Head of caudate nucleus (tissue), 42 donors: Measurements from ENCODE around the gene MAN1B1.

Source experiments
- DNase-seq, 42 donors: peaks; one replicate each; pipeline versions ENCODE4 v3.0.0 to v3.0.0-alpha.2; 2020 to 2021; ENCODE audit warnings: mixed read lengths in 7 of 42
- intact Hi-C: fragments of 100-400 bp; cut with DNase I; formaldehyde crosslinking; loops from one replicate; pipeline ENCODE4 v1.15.0; 2022

Gene MAN1B1

DNA sequence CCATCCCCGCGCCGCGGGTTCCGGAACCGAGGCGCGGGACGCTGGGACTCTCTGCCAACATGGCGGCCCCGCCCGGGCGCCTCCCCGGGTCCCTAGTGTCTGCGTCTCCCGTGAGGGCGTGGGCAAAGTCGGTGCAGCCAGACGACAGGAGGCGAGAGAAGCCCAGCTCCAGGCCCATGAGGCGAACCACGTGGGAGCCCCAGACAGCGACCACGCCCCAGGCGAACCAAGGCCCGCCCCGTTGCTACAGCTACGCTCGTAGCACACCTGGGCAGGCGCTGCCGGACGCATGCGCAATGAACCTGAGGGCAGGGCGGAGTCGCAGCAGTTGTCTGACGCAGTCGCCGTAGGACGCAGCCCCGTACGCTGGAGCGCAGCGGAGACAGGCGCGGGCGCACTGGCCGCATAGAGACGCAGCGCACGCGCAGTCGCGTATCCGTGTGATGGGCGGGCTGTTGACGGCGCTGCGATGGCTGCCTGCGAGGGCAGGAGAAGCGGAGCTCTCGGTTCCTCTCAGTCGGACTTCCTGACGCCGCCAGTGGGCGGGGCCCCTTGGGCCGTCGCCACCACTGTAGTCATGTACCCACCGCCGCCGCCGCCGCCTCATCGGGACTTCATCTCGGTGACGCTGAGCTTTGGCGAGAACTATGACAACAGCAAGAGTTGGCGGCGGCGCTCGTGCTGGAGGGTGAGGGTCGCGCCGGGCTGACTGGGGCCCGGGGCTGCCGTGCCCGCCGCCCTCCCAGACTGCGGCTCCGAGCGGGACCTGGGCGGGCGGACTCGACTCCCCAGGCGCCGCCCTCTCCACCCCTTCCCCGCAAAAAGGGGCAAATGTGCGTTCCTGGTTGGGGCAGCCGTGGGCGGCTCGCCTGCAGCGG is at the start of gene MAN1B1:
Gene MAN1B1, plus strand, starts transcription at position 455 of the 878 bp plus-strand sequence. Its CDS starts 15 bp downstream, at position 470.
- peak; percentile 93 to 99 (median 97) for DNase-seq
- intact Hi-C loops, result no loop called here

DNA sequence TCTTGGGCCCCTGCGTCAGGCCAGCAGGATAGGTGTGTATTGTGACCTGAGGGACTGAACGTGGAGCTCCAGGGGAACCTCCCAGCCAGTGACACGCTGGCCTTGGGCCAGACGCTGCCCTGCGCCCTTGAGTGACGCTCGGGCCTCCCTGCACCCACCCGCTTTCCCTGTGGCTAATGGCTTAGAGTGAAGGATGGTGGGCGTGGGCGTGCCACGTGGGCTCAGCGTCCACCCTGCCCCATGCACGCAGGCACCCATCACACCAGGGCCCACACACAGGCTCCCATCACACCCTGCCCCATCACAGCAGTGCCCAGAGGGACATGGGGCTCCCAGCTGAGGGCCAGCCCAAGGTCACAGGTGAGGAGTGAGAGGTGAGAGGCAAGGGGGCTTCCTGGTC is 49.8 kb upstream of the MAN1B1 start:
- DNase-seq, result no peak
- intact Hi-C loops, result loop anchor here (5.0 kb wide), 2 partner anchors 85 to 250 kb away; partner anchors contain the start of gene LCN12

DNA sequence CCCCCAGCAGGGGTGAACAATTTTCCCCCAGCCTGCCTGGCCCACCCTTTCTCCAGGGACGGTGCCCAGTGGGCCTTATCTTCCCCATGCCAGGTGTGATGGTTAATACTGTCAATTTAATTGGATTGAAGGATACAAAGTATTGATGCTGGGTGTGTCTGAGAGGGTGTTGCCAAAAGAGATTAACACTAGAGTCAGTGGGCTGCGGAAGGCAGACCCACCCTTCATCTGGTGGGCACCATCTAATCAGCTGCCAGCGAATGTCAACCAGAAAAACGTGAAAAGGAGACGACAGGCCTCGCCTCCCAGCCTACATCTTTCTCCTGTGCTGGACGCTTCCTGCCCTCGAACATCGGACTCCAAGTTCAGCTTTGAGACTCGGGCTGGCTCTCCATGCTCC is 49.3 kb upstream of the MAN1B1 start:
- DNase-seq, result no peak
- intact Hi-C loops, result loop anchor here (5.0 kb wide), 2 partner anchors 85 to 250 kb away; partner anchors contain the start of gene LCN12

DNA sequence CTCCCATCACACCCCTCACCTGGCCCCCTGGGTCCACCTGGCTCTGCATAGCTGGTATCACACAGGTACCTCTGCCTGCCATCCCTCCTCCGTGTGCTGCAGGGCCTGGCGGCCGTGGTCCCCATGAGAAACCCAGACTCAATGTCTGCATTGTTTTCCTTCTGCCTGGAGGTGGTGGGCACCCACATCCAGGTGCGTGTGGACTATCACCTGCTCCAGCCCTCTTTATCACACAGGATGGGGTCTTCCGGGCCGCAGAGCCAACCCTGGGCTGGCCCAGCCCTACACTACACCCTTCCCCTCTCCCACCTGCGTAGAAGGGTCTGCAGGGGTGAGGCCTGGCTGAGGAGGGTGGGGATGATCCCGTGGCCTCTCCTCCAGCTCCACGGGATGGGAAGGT is 47.9 kb upstream of the MAN1B1 start:
- intact Hi-C loops, result loop anchor here (5.0 kb wide), 2 partner anchors 87 to 252 kb away; partner anchors contain the start of gene LCN12
- DNase-seq, result no peak

DNA sequence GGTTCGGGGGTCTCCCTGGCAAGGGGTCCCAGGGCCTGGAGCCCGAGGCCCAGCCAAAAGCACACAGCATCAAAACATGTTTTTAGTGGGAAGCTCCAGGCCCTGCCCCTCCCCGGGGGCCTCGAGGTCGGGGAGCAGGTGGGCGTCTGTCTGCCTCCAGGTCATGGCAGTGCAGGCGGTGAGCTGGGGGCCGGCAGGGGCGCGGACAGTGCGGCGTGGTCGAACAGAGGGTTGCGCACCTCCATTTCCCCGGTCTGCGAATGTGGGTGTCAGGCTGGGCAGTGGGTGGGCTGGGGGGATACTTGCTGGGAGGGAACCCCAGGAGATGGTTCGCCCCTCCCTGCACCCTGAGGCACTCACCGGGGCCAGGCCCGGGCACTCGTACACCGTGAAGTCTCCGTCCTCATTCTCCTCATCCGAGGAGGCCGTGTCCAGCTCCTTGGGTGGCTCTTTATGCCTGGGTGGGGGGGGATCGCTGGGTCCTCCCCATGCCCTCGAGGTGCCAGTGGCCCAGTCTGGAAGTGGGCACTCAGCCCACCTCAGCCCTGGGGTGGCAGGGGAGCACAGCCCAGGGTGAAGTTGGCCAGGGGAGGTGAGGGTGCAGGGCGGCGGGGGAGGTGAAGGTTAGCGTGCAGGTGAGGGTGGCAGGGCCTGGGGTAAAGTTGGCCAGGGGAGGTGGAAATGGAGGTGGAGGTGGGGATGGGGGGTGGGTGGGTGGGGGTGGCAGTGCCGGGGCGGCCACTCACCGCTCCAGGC is 47.0 kb upstream of the MAN1B1 start:
- no peak for DNase-seq
- intact Hi-C loops, result loop anchor here (5.0 kb wide), 2 partner anchors 87 to 252 kb away; partner anchors contain the start of gene LCN12

DNA sequence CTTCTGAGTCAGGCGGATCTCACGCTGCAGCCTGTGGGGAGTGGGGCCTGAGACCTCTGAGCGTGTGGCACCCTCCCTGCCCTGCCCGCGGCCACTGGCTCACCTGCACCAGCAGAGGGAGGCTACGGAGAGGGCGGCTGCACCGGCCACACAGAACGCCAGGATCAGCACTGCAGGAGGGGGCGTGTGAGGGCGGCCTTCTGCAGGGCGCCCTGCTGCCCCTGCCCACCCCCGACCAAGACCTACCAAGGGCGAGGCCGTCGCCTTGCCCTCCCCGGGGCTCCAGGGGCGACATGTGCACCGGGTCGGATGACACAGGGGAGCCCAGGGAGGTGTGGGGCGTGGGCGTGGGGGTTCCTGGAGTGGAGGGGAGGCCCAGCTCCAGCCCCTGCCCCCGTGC is 46.2 kb upstream of the MAN1B1 start:
- DNase-seq, result no peak
- intact Hi-C loops, result no loop called here

DNA sequence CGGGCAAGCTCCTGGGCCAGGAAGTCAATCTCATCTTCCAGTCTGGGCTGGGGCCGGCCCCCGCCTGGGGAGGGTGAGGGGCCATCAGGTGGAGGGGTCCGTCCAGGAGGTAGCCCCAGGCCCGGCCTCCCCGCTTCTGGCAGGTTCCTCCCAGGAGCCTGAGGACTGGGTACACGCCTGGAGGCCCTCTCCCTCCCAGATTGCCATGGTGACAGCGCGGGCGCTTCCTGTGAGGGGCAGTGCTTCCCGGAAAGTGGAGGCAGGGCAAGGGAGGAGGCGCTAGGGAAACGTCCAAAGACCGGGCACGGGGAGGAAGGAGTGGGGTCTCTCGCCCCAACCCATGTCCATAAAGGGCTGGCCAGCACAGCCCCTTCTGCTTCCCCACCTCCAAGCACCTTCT is 45.7 kb upstream of the MAN1B1 start:
- intact Hi-C loops, result no loop called here
- no peak for DNase-seq

DNA sequence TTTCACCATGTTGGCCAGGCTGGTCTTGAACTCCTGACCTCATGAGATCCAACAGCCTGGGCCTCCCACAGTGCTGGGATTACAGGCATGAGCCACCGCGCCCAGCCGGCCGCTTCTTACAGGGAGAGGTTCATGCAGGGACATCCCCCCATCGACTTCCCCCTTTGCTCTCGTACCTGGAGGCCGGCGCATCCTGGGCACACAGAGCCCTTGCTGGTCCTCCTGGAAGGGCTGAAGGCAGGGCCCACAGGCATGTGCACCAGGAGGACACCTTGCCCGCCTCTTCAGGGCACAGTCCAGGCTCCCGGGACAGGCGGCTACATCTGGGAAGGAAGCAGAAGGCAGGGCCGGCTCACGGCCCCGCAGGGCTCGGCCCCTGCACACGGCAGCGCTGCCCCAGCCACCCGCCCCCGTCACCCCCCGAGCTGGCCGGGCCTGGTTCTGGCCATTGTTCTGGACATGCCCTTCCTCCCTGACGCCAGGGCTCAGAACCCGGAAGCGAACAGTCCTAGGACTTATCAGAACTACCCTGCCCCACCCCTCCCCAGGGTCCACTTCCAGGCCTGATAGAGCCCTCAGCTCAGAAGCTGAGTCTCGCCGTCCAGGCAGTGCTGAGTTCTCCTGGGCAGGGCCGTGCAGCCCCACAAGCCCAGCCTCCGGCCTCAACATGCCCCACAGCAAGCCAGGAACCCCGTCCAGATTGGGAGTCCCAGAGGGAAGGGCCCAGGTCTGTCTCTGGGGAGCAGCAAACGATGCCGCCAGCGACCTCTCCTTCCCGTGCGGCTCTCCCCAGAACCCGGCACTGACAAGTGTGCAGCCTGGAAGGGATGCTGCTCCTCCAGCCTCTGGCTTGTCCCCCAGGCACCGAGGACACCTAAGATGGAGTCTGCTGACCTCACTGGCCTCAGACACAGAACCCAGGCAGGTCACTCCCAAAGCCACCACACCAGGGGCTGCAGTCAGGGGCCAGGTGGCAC is 43.7 kb upstream of the MAN1B1 start:
- no peak for DNase-seq

DNA sequence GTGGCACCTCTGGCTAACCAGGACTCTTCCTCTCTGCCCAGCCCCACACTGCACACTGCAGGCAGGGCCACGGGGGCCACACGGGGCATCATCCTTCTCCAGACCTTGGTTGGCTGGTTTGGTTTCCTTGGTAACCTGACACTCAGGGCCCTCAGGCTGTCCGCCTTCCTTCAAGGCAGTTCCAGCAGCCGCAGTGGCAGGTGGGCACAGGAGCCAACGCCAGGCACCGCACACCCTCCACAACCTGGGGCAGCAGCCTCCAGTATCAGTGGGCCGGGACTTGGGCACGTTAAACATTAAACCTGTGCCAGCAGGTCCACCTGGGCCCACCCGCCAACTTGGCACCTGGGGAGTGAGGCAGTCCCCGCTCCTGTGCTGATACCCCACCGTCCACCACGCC is 42.7 kb upstream of the MAN1B1 start:
- no peak for DNase-seq
- intact Hi-C loops, result no loop called here

More for the DNA sequence above, 43.7 kb upstream of the MAN1B1 start:
- intact Hi-C loops, result no loop called here

DNA sequence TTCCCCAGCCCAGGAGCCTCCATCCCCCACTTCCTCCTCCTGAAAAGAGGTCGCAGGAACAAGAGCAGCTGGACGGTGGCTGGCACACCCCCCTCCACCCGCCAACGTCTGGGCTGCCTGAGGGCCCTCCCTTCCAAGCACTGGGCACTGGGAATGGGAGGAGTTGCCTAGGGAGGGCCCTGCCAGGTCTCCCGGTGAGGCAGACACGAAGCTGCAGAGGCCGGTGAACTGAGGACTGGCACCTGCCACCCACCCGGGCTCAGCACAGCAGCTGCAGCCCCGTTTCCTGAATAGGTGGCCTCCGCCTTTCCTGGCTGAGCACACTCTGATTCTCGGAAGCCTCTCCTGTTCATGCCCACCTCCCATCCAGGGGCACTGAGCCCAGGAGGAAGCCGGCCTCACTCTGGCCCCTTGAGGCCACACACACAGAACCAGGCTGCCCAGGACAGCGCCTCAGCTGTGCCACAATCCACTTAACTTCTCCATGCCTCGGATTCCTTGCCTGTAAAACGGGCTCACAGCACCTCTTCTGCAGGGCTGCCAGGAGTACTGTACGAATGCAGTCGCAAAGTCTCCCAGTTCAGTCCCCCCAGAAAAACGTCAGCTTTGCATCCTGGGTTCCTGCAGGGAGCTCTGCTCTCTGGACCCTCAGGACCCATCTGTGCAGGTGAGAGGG is 42.1 kb upstream of the MAN1B1 start:
- intact Hi-C loops, result no loop called here
- DNase-seq, result peak in 11 of 42 donors; percentile 25 to 74 (median 43)

DNA sequence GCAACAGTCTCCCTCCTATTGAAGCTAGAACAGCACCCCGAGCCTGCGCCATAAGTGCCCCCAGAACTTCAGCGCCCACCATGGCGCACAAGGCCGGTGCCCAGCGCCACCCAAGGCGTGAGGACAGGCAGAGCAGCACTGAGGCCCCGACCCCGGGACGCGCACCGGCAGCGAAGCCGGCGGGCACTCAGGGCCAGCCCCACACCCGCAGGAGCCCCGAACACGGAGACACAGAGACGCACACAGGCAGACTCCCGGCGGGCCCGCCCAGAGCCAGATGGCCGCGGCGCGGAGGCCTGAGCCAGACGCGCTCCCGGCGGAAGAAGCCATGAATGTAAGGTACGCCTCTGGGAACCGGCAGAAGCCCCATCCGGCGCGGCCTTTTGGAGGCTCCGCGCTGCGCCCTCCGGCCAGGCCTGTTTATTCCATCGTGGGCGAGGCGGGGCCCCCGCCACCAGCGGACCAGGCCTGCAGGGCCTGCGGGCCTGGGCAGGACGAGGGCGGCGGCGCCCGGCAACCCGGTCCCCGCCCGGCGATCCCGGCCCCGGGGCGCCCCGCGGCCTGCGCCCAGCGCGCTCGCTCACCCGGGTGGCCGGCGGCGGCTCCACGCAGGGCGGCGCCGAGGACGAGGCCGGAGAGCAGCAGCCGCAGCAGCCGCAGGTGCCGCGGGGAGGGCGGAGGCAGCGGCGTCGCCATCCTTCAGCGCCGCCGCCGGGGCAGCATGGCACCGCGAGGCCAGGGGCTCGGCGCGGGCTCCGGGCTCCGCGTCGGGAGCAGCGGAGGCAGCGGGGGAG is 41.3 kb upstream of the MAN1B1 start:
- DNase-seq, result peak in 20 of 42 donors; percentile 30 to 68 (median 56)
- intact Hi-C loops, result loop anchor here (2.0 kb wide), 1 partner anchor 21 kb away; no protein-coding TSS in a partner anchor

DNA sequence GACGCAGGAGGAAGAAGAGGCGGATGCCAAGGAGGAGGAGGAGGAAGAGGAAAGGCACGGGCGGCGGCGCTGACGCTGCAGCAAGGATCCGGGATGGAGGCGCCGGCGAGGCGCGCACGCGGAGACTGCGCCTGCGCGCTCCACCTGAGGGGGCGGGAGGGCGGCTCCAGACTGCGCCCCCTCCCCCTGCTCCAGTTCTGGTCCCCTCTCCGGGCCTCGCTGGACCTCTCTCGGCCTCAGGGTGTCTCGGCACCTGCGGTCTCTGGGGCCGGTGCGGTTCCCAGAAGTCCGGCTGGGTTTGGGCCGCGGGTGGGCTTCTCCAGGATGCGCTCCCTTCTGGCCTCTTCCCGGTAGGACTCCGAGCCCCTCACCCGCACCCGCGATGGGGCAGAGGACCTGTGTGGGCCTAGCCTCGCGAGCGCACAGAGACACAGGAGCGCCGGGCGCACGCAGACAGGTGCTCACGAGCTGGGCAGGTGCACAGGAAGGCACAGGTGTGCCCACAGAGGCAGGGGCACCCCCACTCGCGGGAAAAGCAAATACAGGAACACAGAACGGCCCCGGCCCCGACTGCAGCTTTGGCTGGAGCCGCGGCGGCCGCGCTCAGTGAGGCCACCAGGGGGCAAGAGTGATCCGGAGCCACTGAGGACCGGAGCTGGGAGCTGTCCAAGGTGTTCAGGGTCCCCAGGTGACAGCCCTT is 40.5 kb upstream of the MAN1B1 start, which contains the start of gene NPDC1:
Gene NPDC1, minus strand, starts transcription at position 90 of the 700 bp plus-strand sequence. CDS start 188 bp downstream, outside the sequence.
- DNase-seq, result peak; percentile 61 to 91 (median 81)
- intact Hi-C loops, result loop anchor here (2.0 kb wide), 1 partner anchor 21 kb away; no protein-coding TSS in a partner anchor

DNA sequence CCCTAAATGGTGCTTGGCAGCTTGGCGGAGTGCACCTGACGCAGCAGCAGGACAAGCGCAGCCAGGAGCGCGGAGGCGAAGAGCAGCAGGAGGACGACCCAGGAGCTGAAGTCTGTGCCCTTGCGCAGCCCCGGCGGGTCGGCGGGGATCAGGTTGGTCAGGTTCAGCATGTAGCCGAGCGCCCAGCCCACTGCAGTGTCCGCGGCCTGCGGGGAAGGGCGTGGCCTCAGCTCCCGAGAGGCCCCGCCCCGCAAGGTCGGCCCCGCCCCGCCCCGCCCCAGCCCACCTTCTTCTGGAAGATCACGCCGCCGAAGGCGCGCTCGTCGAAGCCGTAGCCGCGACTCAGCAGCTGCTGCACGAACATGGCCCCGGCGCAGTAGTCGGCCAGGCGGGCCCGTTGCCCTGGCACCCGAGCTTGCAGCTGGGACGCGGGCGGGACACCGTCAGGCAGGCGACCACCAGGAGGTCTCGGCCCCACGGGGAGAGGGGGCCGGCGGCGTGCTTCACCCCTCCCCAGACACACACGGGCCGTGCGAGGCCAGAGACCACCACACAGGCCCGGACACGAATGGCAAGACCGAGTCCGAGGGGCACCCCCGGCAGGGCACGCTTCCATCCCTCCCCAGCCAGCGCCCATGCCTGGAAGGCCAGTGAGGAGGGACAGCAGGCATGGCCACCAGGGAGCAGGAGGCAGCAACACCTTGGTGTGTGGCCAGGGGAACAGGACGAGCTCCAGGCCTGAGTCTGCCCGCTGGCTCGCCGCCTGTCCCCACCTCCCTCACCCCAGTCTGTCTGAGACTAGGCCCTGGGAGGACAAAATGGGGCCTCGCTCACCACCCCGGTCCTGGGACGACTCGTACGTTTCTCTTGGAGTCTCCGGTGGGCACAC is 37.9 kb upstream of the MAN1B1 start:
- intact Hi-C loops, result no loop called here
- peak in 27 of 42 donors; percentile 24 to 74 (median 56) for DNase-seq

DNA sequence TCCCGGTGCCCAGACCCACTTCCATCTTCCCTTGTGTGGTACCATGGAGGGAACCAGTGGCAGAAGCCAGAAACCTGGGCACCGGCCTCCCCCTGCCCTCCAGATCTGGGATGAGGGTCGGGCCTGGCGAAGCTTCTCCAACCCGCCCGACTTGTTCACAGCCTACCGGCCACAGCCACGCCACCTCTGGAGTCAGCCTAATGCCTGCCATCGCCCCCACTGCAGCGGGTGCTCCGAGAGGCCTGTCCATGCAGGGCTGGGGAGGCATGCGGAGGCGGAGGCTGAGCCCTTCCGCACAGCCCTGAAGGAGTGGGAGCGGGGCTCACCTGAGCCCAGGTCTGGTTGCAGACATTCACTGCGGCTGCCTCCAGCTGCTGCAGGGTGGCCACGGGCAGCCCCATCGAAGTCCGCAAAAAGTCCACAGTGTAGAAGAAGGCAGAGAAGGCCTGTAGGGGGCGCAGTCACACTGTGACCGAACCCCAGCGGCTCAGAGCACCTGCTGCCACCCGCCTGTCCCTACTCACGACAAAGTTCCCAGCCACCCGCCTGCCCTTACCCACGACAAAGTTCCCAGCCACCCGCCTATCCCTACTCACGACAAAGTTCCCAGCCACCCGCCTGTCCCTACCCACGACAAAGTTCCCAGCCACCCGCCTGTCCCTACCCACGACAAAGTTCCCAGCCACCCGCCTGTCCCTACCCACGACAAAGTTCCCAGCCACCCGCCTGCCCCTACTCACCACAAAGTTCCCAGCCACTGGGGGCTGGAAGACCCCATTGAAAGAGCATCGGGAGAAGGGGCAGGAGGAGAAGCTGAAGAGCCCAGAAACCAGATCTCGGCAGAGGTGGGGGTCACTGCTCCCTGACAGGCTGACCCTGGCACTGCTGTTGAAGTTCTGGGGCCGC is 37.0 kb upstream of the MAN1B1 start:
- intact Hi-C loops, result no loop called here
- DNase-seq, result peak; percentile 57 to 93 (median 79)
